GM12878 (cell line): ENCODE data around the gene BIVM. TPM values are rescaled to one million over a fixed set of nuclear protein-coding genes. Genes with fewer than 3 reads are reported as not detected.

ENCODE experiments used
- EGR1 ChIP-seq, 2 experiments: IDR thresholded peaks; 1 replicate in 1 of 2; 2 replicates in 1 of 2; pipeline ENCODE4 v1.6.1; 2011 to 2012; ENCODE audit warnings: low read depth in 2 of 2, low read length in 2 of 2, borderline replicate concordance in 1 of 2, mild to moderate bottlenecking in 1 of 2, moderate library complexity in 1 of 2
- ESRRA ChIP-seq: IDR thresholded peaks from 2 replicates; pipeline ENCODE4 v1.6.1; 2012; ENCODE audit warnings: mild to moderate bottlenecking, low read length, improper control_type of control experiment
- IKZF1 ChIP-seq: fragments of 450-650 bp; conservative IDR thresholded peaks from 2 replicates; pipeline ENCODE4 v1.6.1; 2017; ENCODE audit warnings: antibody characterized with exemption, mild to moderate bottlenecking
- MYC ChIP-seq: IDR thresholded peaks from 2 replicates; pipeline ENCODE4 v1.6.1; 2011; ENCODE audit warnings: mild to moderate bottlenecking, low read length, moderate library complexity, inconsistent platforms; ENCODE audit not compliant: insufficient read depth, insufficient replicate concordance, insufficient read length, severe bottlenecking
- RAD21 ChIP-seq: IDR thresholded peaks from 2 replicates; pipeline ENCODE4 v1.6.1; 2011; ENCODE audit warnings: mild to moderate bottlenecking, low read depth, low read length, moderate library complexity; ENCODE audit not compliant: insufficient read depth
- RB1 ChIP-seq: fragments of 450-650 bp; formaldehyde crosslinking; IDR thresholded peaks from 2 replicates; pipeline ENCODE4 v1.6.1; 2017; ENCODE audit warnings: mild to moderate bottlenecking, borderline replicate concordance
- RCOR1 ChIP-seq: conservative IDR thresholded peaks from 2 replicates; pipeline ENCODE4 v1.6.1; 2012; ENCODE audit warnings: low read depth, low read length, improper control_type of control experiment
- SPI1 ChIP-seq: IDR thresholded peaks from 2 replicates; pipeline ENCODE4 v1.6.1; 2011; ENCODE audit warnings: low read depth, mild to moderate bottlenecking, low read length, moderate library complexity, borderline replicate concordance; ENCODE audit not compliant: insufficient read depth
- TAF1 ChIP-seq: IDR thresholded peaks from 2 replicates; pipeline ENCODE4 v1.6.1; 2011; ENCODE audit warnings: mild to moderate bottlenecking, low read depth, low read length, borderline replicate concordance
- ZNF24 ChIP-seq: fragments of 450-650 bp; IDR thresholded peaks from 2 replicates; pipeline ENCODE4 v1.6.1; 2017; ENCODE audit warnings: antibody characterized with exemption, mild to moderate bottlenecking
- polyA plus RNA-seq, 11 experiments: library from polyadenylated mRNA; depleted of rRNA in 4 of 11; unstranded in 6 of 11; stranded (reverse) in 5 of 11; fragments of >200 nt; fragmentation: Nextera tagmentation in 4 of 11; fragmentation: Illumina TruSeq in 1 of 11; extraction: Ambion mirVana in 4 of 11; extraction: Trizol in 1 of 11; gene quantifications; 1 replicate in 1 of 11; 2 replicates in 10 of 11; pipeline versions ENCODE4 v1.2.1 to v1.2.3, GENCODE V29; 2011 to 2016; ENCODE audit warnings: inconsistent platforms in 2 of 11, missing spikeins in 2 of 11, low read depth in 1 of 11
- total RNA-seq, 4 experiments: library from RNA; depleted of rRNA in 3 of 4; stranded (reverse); fragments of >200 nt in 3 of 4; fragmentation: Illumina TruSeq in 1 of 4; extraction: Trizol in 1 of 4; gene quantifications; 2 replicates each; pipeline versions ENCODE4 v1.2.1 to v1.2.3, GENCODE V29; 2013 to 2021
- TF ChIP-seq, protein P1 (sequence below): fragments of 450-650 bp; IDR thresholded peaks from 2 replicates; pipeline ENCODE4 v1.6.1; 2017; ENCODE audit warnings: mild to moderate bottlenecking
- TF ChIP-seq, protein P2 (sequence below): fragments of 450-650 bp; IDR thresholded peaks from 2 replicates; pipeline ENCODE4 v1.6.1; 2018; ENCODE audit warnings: mild to moderate bottlenecking, low read depth, moderate library complexity; ENCODE audit not compliant: partially characterized antibody
- TF ChIP-seq, protein P3 (sequence below): fragments of 450-650 bp; formaldehyde crosslinking; IDR thresholded peaks from 2 replicates; pipeline ENCODE4 v1.4.0; 2022; ENCODE audit warnings: mild to moderate bottlenecking, moderate library complexity
- TF ChIP-seq, protein P4 (sequence below): fragments of 450-650 bp; IDR thresholded peaks from 2 replicates; pipeline ENCODE4 v1.6.1; 2014; ENCODE audit warnings: mild to moderate bottlenecking
- TF ChIP-seq, protein P5 (sequence below): fragments of 450-650 bp; IDR thresholded peaks from 2 replicates; pipeline ENCODE4 v1.6.1; 2016; ENCODE audit warnings: mild to moderate bottlenecking, moderate library complexity, borderline replicate concordance

The BIVM gene
- total and polyA plus RNA-seq, 10 of the 15 experiments (the other 5 are each of a cell fraction or from before 2014, with no cell fraction given), result 3.4 to 20.1 (median 14.1) TPM

DNA sequence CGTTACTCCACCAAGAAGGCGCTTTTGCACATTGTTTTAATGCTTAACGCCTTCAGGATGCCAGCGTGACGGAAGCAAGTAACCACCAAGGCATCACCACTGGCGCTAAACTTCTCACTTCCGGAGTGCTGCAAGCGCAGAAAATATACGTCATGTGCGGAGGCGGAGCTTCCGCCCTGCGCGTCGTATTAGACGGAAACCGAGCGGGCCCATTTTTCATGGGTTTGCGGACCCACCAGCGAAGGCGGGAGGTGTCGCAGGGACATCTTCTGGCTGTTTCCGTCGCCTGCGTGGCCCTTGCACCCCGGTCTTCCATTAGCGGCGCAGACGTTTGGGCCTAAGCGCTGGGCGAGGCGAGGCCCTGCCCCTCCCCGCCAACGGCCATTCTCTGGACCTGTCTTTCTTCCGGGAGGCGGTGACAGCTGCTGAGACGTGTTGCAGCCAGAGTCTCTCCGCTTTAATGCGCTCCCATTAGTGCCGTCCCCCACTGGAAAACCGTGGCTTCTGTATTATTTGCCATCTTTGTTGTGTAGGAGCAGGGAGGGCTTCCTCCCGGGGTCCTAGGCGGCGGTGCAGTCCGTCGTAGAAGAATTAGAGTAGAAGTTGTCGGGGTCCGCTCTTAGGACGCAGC lies 46.8 kb downstream of the BIVM start, which contains the start of gene ERCC5 (continued):
- TF ChIP-seq, protein P1, sequence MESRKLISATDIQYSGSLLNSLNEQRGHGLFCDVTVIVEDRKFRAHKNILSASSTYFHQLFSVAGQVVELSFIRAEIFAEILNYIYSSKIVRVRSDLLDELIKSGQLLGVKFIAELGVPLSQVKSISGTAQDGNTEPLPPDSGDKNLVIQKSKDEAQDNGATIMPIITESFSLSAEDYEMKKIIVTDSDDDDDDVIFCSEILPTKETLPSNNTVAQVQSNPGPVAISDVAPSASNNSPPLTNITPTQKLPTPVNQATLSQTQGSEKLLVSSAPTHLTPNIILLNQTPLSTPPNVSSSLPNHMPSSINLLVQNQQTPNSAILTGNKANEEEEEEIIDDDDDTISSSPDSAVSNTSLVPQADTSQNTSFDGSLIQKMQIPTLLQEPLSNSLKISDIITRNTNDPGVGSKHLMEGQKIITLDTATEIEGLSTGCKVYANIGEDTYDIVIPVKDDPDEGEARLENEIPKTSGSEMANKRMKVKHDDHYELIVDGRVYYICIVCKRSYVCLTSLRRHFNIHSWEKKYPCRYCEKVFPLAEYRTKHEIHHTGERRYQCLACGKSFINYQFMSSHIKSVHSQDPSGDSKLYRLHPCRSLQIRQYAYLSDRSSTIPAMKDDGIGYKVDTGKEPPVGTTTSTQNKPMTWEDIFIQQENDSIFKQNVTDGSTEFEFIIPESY, result no peak
- TF ChIP-seq, protein P2, sequence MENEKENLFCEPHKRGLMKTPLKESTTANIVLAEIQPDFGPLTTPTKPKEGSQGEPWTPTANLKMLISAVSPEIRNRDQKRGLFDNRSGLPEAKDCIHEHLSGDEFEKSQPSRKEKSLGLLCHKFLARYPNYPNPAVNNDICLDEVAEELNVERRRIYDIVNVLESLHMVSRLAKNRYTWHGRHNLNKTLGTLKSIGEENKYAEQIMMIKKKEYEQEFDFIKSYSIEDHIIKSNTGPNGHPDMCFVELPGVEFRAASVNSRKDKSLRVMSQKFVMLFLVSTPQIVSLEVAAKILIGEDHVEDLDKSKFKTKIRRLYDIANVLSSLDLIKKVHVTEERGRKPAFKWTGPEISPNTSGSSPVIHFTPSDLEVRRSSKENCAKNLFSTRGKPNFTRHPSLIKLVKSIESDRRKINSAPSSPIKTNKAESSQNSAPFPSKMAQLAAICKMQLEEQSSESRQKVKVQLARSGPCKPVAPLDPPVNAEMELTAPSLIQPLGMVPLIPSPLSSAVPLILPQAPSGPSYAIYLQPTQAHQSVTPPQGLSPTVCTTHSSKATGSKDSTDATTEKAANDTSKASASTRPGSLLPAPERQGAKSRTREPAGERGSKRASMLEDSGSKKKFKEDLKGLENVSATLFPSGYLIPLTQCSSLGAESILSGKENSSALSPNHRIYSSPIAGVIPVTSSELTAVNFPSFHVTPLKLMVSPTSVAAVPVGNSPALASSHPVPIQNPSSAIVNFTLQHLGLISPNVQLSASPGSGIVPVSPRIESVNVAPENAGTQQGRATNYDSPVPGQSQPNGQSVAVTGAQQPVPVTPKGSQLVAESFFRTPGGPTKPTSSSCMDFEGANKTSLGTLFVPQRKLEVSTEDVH, result peak; percentile 92
- TF ChIP-seq RAD21, result no peak; the same call in 1 of the 2 replicates
- TF ChIP-seq RCOR1, result 0 out of 2 replicates have a peak, but pooled peaks have one; percentile 21
- TF ChIP-seq, protein P3, sequence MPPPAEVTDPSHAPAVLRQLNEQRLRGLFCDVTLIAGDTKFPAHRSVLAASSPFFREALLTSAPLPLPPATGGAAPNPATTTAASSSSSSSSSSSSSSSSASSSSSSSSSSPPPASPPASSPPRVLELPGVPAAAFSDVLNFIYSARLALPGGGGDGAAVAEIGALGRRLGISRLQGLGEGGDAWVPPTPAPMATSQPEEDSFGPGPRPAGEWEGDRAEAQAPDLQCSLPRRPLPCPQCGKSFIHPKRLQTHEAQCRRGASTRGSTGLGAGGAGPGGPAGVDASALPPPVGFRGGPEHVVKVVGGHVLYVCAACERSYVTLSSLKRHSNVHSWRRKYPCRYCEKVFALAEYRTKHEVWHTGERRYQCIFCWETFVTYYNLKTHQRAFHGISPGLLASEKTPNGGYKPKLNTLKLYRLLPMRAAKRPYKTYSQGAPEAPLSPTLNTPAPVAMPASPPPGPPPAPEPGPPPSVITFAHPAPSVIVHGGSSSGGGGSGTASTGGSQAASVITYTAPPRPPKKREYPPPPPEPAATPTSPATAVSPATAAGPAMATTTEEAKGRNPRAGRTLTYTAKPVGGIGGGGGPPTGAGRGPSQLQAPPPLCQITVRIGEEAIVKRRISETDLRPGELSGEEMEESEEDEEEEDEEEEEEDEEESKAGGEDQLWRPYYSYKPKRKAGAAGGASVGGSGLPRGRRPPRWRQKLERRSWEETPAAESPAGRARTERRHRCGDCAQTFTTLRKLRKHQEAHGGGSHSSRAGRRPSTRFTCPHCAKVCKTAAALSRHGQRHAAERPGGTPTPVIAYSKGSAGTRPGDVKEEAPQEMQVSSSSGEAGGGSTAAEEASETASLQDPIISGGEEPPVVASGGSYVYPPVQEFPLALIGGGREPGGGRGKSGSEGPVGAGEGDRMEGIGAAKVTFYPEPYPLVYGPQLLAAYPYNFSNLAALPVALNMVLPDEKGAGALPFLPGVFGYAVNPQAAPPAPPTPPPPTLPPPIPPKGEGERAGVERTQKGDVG (CRISPR knock-in tag), result no peak
- peak; percentile 70 for TF ChIP-seq TAF1
- TF ChIP-seq ESRRA, result no peak
- peak; percentile 92 for TF ChIP-seq IKZF1
- TF ChIP-seq, protein P4, sequence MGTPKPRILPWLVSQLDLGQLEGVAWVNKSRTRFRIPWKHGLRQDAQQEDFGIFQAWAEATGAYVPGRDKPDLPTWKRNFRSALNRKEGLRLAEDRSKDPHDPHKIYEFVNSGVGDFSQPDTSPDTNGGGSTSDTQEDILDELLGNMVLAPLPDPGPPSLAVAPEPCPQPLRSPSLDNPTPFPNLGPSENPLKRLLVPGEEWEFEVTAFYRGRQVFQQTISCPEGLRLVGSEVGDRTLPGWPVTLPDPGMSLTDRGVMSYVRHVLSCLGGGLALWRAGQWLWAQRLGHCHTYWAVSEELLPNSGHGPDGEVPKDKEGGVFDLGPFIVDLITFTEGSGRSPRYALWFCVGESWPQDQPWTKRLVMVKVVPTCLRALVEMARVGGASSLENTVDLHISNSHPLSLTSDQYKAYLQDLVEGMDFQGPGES, result no peak
- TF ChIP-seq EGR1 (IDR thresholded peaks at IDR 0.05; ENCODE audit: borderline replicate concordance in 1 of 2, low read depth in 2 of 2, low read length in 2 of 2), result peak in 1 of 2 experiments; percentile 92; a peak in 2 of 3 replicates
- no peak for TF ChIP-seq ZNF24
- peak; percentile 16; the same call in 1 of the 2 replicates for TF ChIP-seq SPI1
- TF ChIP-seq, protein P5, sequence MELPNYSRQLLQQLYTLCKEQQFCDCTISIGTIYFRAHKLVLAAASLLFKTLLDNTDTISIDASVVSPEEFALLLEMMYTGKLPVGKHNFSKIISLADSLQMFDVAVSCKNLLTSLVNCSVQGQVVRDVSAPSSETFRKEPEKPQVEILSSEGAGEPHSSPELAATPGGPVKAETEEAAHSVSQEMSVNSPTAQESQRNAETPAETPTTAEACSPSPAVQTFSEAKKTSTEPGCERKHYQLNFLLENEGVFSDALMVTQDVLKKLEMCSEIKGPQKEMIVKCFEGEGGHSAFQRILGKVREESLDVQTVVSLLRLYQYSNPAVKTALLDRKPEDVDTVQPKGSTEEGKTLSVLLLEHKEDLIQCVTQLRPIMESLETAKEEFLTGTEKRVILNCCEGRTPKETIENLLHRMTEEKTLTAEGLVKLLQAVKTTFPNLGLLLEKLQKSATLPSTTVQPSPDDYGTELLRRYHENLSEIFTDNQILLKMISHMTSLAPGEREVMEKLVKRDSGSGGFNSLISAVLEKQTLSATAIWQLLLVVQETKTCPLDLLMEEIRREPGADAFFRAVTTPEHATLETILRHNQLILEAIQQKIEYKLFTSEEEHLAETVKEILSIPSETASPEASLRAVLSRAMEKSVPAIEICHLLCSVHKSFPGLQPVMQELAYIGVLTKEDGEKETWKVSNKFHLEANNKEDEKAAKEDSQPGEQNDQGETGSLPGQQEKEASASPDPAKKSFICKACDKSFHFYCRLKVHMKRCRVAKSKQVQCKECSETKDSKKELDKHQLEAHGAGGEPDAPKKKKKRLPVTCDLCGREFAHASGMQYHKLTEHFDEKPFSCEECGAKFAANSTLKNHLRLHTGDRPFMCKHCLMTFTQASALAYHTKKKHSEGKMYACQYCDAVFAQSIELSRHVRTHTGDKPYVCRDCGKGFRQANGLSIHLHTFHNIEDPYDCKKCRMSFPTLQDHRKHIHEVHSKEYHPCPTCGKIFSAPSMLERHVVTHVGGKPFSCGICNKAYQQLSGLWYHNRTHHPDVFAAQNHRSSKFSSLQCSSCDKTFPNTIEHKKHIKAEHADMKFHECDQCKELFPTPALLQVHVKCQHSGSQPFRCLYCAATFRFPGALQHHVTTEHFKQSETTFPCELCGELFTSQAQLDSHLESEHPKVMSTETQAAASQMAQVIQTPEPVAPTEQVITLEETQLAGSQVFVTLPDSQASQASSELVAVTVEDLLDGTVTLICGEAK, result peak; percentile 94
- TF ChIP-seq RB1, result peak; percentile 85; the same call in 1 of the 2 replicates
- TF ChIP-seq MYC, result peak; percentile 61
